ENCODE results near the gene SP6. TPM values are rescaled to one million over a fixed set of nuclear protein-coding genes. Genes with fewer than 3 reads are reported as not detected.

Gene SP6
- total RNA-seq, 1 donor from 2014 or later: 3.9 TPM

DNA sequence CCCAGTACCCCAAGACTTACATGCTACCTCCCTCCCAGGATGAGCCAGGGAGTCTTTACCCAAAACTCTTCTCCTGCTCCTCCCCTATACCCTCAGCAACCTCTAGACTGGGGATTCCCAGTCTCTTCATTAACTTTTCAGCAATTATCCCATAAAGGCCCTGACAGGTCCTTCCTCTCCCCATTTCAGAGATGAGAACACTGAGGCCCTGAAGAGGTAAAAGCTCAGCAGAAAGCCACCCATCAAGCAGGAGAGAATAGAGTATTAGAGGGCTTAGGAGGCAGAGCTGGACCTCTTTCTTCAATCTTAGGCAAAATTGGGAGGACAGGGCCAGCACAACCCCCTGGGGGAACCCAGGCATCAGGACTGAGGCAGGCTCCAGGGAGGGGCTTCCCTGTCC is 5.9 kb upstream of the SP6 start:
- no peak for DNase-seq (ENCODE audit: extremely low spot score in 2 of 2)
- Histone ChIP-seq H3K36me3 (no peaks in the 10 kb centered on the region), H3K4me3 (no peak overlapping the region), H3K27me3 (no peaks in the 10 kb centered on the region), H3K9me3 (no peaks in the 10 kb centered on the region), H3K27ac (no peak overlapping the region), H3K4me1 (peaks cover 4% of the 10 kb centered on the region)
- TF ChIP-seq POLR2AphosphoS5 (IDR thresholded peaks at IDR 0.05; ENCODE audit: insufficient read depth in 1 of 2, low read depth in 1 of 2) (no peak), POLR2A (IDR thresholded peaks at IDR 0.05) (no peak)
- TF ChIP-seq, protein P1, sequence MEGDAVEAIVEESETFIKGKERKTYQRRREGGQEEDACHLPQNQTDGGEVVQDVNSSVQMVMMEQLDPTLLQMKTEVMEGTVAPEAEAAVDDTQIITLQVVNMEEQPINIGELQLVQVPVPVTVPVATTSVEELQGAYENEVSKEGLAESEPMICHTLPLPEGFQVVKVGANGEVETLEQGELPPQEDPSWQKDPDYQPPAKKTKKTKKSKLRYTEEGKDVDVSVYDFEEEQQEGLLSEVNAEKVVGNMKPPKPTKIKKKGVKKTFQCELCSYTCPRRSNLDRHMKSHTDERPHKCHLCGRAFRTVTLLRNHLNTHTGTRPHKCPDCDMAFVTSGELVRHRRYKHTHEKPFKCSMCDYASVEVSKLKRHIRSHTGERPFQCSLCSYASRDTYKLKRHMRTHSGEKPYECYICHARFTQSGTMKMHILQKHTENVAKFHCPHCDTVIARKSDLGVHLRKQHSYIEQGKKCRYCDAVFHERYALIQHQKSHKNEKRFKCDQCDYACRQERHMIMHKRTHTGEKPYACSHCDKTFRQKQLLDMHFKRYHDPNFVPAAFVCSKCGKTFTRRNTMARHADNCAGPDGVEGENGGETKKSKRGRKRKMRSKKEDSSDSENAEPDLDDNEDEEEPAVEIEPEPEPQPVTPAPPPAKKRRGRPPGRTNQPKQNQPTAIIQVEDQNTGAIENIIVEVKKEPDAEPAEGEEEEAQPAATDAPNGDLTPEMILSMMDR (IDR thresholded peaks at IDR 0.05): no peak
- intact Hi-C loops (cut with DNase I): no loop called here

DNA sequence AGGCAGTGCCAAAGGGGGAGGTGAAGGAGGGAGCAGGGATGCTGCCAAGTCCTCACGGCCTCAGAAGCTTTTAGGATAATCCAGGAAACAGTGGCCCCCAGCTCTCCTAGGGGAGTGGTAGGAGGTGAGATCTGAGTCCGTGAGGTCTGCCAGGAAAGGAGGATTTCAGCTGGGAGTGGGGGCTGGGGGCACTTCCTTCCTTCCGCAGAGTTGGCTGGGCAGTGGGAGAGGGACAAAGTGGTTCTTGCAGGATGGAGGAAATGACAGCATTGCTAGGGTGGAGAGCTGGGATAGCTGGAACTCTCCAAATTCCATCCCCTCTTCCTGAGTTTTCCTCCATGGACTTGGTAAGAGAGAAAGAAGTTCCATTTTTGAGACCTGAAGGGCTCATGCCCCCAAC is 4.8 kb upstream of the SP6 start:
- no peak overlapping the region for H3K27ac ChIP-seq
- H3K4me3 ChIP-seq: no peak overlapping the region
- no peak for DNase-seq (ENCODE audit: extremely low spot score in 2 of 2)
- TF ChIP-seq, protein P1 (IDR thresholded peaks at IDR 0.05): no peak
- TF ChIP-seq POLR2A (IDR thresholded peaks at IDR 0.05): no peak
- no peak for TF ChIP-seq POLR2AphosphoS5 (IDR thresholded peaks at IDR 0.05; ENCODE audit: insufficient read depth in 1 of 2, low read depth in 1 of 2)
- intact Hi-C loops (cut with DNase I): no loop called here
- H3K9me3 ChIP-seq: no peaks in the 10 kb centered on the region
- no peaks in the 10 kb centered on the region for H3K36me3 ChIP-seq
- no peaks in the 10 kb centered on the region for H3K27me3 ChIP-seq
- H3K4me1 ChIP-seq: peaks cover 14% of the 10 kb centered on the region

DNA sequence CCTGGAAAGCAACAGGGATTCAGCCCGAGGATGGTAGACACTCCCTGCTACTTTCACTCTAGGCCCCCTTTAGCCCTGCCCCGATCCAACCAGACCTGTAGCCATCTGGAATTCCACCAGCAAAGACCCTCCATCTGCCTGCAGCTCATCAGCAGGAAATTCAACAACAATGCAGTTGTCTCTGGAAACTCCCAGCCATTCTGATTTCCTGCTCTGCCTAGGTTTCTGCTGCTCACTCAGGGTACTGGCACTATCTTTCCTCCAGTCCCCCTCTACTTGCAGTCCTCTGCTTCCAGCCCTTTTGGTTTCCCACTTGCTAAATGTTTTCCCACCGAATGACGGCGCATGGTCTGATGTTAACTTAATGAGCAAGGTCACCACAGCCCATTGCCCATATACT is 2.7 kb upstream of the SP6 start:
- intact Hi-C loops (cut with DNase I): no loop called here

DNA sequence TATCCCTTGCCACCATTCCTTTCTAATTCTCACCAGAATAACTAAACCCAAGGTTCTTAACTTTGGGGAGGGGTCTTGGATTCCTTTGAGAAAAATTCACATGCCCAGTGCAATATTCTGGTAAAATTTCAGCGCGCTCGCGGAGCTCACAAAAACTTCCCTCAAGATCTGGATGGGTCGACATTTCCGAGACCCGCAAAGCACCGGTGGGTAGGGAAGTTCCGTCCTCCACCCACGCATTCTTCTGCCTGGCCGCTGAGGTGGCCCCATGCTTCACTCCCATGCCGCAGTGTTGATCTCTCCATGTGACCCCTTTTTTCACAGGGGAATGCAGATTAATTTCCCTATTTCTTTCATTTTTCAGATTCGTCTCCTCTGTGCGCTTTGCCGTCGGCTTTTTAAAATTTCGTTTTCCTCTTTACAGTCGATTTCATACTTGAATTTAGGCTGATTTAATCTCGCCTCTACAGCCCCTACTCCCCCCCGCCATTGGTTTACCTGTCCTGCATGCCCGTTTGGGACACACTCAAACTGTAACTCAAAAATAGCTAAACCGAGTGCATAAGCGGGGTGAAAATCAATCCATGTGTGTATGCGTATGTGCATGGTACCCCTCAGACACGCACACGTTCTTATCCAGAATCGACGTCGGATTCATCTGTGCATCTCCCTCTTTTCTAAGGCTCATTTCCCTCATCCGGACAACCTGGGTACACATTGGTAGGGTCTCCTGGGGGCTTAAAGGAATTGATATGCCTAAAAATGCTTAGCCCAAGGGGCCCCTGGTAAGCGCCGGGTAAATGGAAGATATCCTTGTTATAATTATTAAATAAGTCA is 1.4 kb upstream of the SP6 start:
- H3K4me1 ChIP-seq: peaks cover 17% of the 10 kb centered on the region
- intact Hi-C loops (cut with DNase I): no loop called here
- no peaks in the 10 kb centered on the region for H3K9me3 ChIP-seq
- H3K4me3 ChIP-seq: no peak overlapping the region
- no peaks in the 10 kb centered on the region for H3K27me3 ChIP-seq
- DNase-seq (ENCODE audit: extremely low spot score in 2 of 2): no peak
- TF ChIP-seq POLR2A (IDR thresholded peaks at IDR 0.05) (no peak), POLR2AphosphoS5 (IDR thresholded peaks at IDR 0.05; ENCODE audit: insufficient read depth in 1 of 2, low read depth in 1 of 2) (no peak)
- TF ChIP-seq, protein P1 (IDR thresholded peaks at IDR 0.05): no peak
- H3K27ac ChIP-seq: no peak overlapping the region
- H3K36me3 ChIP-seq: no peaks in the 10 kb centered on the region

More for the DNA sequence above, 2.7 kb upstream of the SP6 start:
- Histone ChIP-seq H3K27ac (no peak overlapping the region), H3K9me3 (no peaks in the 10 kb centered on the region), H3K36me3 (no peaks in the 10 kb centered on the region), H3K4me3 (no peak overlapping the region), H3K27me3 (no peaks in the 10 kb centered on the region), H3K4me1 (peaks cover 14% of the 10 kb centered on the region)
- TF ChIP-seq, protein P1 (IDR thresholded peaks at IDR 0.05): no peak
- TF ChIP-seq POLR2A (IDR thresholded peaks at IDR 0.05): no peak
- no peak for TF ChIP-seq POLR2AphosphoS5 (IDR thresholded peaks at IDR 0.05; ENCODE audit: insufficient read depth in 1 of 2, low read depth in 1 of 2)
- no peak for DNase-seq (ENCODE audit: extremely low spot score in 2 of 2)

DNA sequence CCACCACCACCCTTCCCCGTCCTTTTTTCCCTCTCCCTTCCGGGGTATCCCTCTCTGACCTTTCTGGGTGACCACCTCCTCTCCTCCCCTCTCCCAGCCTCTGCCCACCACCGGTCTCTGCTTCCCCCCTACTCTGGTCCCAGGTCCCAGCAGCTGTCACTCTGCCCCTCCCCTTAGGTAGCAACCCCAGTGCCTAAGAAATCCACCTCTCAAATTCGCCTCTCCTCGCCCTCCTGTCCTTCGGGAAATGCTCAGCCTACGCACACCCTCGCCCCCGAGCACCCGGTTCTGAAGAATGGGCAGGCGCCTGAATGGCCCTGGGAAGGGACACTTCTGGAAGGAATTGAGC is 775 bp upstream of the SP6 start:
- Histone ChIP-seq H3K27me3 (no peaks in the 10 kb centered on the region), H3K27ac (no peak overlapping the region), H3K36me3 (no peaks in the 10 kb centered on the region), H3K4me3 (no peak overlapping the region), H3K9me3 (no peaks in the 10 kb centered on the region), H3K4me1 (peaks cover 23% of the 10 kb centered on the region)
- DNase-seq (ENCODE audit: extremely low spot score in 2 of 2): no peak
- intact Hi-C loops (cut with DNase I): no loop called here
- TF ChIP-seq POLR2AphosphoS5 (IDR thresholded peaks at IDR 0.05; ENCODE audit: insufficient read depth in 1 of 2, low read depth in 1 of 2): no peak
- TF ChIP-seq POLR2A (IDR thresholded peaks at IDR 0.05): no peak
- TF ChIP-seq, protein P1 (IDR thresholded peaks at IDR 0.05): no peak
